A549 treated with dexamethasone at 1 μM for 4 hours (cell line): Measurements from ENCODE around the gene PCDHA12. TPM values are rescaled to one million over a fixed set of nuclear protein-coding genes. Genes with fewer than 3 reads are reported as not detected.

Experiments used
- total RNA-seq: library from RNA; stranded (reverse); fragments of 200-300 nt; extraction: Qiagen RNA extraction; gene quantifications from 5 replicates; pipeline ENCODE4 v1.2.3, GENCODE V29; 2022

Gene PCDHA12, protein sequence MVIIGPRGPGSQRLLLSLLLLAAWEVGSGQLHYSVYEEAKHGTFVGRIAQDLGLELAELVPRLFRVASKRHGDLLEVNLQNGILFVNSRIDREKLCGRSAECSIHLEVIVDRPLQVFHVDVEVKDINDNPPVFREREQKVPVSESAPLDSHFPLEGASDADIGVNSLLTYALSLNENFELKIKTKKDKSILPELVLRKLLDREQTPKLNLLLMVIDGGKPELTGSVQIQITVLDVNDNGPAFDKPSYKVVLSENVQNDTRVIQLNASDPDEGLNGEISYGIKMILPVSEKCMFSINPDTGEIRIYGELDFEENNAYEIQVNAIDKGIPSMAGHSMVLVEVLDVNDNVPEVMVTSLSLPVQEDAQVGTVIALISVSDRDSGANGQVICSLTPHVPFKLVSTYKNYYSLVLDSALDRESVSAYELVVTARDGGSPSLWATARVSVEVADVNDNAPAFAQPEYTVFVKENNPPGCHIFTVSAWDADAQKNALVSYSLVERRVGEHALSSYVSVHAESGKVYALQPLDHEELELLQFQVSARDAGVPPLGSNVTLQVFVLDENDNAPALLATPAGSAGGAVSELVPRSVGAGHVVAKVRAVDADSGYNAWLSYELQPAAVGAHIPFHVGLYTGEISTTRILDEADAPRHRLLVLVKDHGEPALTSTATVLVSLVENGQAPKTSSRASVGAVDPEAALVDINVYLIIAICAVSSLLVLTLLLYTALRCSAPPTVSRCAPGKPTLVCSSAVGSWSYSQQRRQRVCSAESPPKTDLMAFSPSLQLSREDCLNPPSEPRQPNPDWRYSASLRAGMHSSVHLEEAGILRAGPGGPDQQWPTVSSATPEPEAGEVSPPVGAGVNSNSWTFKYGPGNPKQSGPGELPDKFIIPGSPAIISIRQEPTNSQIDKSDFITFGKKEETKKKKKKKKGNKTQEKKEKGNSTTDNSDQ
- 2.8 to 3.7 TPM (median 2.9 TPM) in 5 replicates for total RNA-seq

DNA sequence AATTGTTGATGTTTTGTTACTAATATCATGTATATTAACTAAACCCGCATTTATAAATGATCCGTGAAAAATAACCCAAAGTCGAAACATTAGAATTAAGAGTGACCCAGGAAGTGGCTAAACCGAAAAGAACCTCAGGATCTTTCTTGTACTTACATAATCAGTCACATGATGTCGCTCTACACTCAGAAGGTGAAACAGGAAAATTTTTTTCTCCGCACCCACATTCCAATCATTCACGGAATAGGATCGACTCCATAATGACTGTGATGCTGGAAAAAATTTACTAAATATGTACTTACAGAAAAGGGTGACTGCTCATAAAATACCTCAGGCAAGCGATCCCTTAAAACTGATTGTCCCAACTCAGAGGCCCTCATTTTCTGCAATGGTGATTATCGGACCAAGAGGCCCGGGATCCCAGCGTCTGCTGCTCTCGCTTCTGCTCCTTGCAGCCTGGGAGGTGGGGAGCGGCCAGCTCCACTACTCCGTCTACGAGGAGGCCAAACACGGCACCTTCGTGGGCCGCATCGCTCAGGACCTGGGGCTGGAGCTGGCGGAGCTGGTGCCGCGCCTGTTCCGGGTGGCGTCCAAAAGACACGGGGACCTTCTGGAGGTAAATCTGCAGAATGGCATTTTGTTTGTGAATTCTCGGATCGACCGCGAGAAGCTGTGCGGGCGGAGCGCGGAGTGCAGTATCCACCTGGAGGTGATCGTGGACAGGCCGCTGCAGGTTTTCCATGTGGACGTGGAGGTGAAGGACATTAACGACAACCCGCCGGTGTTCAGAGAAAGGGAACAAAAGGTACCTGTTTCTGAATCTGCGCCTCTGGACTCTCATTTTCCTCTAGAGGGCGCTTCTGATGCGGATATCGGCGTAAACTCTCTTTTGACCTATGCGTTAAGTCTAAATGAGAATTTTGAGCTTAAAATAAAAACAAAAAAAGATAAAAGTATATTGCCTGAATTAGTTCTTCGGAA is at the start of gene PCDHA12:
Gene PCDHA12 (plus strand): TSS at position 224 of the 981 bp plus-strand sequence. CDS start 165 bp downstream, at position 389.

DNA sequence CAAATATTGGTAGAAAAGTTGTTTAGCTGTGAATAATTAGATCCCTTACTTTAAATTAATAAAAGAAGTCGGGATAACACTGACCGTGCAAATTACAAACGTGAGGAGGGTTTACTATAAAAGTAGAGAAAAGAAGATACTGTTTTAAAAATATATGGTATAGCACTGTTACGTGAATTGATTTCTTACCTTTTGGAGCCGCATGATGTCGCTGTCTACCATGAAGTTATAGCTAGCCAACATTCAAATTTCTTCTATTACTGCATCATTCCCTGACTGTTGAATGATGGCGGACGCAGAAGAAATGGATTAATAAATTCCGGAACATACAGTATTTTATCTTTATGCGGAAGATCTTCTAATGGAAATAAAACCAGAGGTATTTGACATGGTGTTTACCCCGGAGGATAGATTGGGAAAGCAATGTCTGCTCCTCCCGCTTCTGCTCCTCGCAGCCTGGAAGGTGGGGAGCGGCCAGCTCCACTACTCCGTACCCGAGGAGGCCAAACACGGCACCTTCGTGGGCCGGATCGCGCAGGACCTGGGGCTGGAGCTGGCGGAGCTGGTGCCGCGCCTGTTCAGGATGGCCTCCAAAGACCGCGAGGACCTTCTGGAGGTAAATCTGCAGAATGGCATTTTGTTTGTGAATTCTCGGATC is 47.3 kb upstream of the PCDHA12 start, which contains the start of gene PCDHA6:
Gene PCDHA6 (plus strand): TSS at position 257 of the 658 bp plus-strand sequence. CDS start 132 bp downstream, at position 389.

DNA sequence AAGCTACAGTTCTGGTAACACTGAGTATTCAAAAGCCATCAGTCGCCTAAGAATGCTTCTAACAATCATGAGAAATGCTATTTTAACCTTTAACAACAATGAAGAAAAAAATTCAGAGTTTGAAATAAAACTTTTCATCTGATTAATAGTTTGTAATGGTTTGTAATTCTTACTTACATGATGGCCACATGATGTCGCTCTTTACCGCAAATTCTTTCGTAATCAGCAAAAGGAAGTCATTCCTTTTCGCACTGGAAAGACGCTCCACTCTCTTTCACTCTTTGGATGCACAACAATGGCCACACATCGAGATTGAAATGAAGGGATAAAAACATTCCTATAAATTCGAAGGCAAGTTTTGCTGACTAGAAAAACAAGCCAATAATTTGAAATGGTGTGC is 41.1 kb upstream of the PCDHA12 start, which contains the start of gene PCDHA7:
Gene PCDHA7 (plus strand): TSS at position 277 of the 400 bp plus-strand sequence. CDS start 115 bp downstream, at position 392.

DNA sequence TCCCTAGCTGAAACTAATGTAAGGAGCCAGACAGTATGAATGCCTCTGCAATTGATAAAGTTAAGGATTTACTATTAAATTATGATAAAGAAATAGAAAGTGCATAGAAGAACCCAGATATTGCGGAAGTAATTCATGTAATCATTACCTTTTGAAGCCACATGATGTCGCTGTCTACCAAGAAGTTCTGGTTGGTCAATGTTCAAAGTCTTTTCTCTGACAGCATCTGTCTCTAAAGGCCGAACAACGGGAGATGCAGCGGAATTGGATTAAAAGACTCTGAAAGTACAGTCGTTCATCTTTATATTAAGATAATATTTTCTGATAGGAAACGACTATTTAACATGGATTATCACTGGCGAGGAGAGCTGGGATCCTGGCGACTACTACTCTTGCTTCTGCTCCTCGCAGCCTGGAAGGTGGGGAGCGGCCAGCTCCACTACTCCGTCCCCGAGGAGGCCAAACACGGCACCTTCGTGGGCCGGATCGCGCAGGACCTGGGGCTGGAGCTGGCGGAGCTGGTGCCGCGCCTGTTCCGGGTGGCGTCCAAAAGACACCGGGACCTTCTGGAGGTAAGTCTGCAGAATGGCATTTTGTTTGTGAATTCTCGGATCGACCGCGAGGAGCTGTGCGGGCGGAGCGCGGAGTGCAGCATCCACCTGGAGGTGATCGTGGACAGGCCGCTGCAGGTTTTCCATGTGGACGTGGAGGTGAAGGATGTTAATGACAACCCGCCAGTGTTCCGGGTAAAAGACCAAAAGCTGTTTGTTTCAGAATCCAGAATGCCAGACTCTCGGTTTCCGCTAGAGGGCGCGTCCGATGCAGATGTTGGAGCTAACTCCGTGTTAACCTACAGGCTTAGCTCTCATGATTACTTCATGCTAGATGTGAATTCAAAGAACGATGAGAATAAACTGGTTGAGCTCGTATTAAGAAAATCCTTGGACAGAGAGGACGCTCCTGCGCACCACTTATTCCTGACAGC is 33.8 kb upstream of the PCDHA12 start, which contains the start of gene PCDHA8:
Gene PCDHA8 (plus strand): TSS at position 210 of the 985 bp plus-strand sequence. CDS start 135 bp downstream, at position 345.

DNA sequence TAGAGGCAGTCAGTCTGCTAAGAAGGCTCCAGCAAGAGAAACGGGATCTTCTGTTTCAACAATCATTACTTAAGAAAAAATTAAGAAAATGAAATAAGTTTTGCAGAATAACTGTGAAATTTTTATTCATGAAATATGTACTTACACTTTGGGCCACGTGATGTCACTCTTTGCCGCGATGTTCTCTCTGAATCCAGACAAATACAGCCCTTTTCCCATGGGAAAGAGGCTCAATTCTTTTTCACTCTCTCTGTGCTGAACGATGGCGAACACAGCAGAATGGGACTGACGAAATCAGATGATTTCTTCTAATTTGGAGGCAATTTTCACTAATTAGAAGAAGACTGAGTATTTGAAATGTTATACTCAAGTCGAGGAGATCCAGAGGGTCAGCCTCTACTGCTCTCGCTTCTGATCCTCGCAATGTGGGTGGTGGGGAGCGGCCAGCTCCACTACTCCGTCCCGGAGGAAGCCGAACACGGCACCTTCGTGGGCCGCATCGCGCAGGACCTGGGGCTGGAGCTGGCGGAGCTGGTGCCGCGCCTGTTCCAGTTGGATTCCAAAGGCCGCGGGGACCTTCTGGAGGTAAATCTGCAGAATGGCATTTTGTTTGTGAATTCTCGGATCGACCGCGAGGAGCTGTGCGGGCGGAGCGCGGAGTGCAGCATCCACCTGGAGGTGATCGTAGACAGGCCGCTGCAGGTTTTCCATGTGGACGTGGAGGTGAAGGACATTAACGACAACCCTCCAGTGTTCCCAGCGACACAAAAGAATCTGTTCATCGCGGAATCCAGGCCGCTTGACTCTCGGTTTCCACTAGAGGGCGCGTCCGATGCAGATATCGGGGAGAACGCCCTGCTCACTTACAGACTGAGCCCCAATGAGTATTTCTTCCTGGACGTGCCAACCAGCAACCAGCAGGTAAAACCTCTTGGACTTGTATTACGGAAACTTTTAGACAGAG is 26.7 kb upstream of the PCDHA12 start, which contains the start of gene PCDHA9:
Gene PCDHA9 (plus strand): TSS at position 244 of the 964 bp plus-strand sequence. CDS start 114 bp downstream, at position 358.

DNA sequence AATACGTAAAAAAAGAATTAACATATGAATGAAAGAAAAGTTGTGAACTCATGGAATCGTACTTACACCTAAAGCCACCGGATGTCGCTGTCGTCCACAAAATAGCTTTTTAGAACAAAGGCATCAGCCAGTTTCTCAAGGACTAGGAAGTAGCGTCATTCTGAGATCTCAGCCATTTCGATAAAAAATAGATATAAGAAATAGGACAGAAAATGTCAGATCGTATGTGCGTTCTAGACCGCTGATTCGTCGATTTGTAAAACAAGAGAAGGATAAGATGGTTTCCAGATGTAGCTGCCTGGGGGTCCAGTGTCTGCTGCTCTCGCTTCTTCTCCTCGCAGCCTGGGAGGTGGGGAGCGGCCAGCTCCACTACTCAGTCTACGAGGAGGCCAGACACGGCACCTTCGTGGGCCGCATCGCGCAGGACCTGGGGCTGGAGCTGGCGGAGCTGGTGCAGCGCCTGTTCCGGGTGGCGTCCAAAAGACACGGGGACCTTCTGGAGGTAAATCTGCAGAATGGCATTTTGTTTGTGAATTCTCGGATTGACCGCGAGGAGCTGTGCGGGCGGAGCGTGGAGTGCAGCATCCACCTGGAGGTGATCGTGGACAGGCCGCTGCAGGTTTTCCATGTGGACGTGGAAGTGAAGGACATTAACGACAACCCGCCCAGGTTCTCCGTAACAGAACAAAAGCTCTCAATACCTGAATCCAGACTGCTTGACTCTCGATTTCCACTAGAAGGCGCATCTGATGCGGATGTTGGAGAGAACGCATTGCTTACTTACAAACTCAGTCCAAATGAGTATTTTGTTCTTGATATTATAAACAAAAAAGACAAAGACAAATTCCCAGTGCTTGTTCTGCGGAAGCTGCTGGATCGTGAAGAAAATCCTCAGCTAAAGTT is 19.1 kb upstream of the PCDHA12 start, which contains the start of gene PCDHA10:
Gene PCDHA10 (plus strand): TSS at position 126 of the 903 bp plus-strand sequence. CDS start 152 bp downstream, at position 278.

DNA sequence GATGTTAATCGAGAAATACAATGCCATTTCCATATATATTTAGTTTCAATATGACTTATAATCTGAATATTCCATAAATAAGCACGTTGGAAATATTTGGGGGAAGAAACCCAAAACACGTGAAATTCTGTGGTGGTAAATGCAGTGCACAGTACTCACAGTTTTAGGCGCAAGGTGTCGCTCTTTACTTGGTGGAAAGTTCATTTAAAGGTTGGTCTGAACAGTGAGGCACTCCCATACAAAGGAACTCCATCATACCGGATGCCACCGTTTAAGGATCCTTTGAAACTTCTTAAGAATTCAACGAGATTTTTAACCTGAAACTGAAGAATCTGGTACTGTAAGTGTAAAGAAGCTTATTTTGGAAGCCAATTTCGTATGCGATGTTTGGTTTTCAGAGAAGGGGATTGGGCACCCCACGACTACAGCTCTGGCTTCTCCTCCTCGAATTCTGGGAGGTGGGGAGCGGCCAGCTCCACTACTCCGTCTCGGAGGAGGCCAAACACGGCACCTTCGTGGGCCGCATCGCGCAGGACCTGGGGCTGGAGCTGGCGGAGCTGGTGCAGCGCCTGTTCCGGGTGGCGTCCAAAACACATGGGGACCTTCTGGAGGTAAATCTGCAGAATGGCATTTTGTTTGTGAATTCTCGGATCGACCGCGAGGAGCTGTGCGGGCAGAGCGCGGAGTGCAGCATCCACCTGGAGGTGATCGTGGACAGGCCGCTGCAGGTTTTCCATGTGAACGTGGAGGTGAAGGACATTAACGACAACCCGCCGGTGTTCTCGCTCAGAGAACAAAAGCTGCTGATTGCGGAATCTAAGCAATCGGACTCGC is 6.2 kb upstream of the PCDHA12 start, which contains the start of gene PCDHA11:
Gene PCDHA11 (plus strand): TSS at position 237 of the 834 bp plus-strand sequence. CDS start 147 bp downstream, at position 384.

DNA sequence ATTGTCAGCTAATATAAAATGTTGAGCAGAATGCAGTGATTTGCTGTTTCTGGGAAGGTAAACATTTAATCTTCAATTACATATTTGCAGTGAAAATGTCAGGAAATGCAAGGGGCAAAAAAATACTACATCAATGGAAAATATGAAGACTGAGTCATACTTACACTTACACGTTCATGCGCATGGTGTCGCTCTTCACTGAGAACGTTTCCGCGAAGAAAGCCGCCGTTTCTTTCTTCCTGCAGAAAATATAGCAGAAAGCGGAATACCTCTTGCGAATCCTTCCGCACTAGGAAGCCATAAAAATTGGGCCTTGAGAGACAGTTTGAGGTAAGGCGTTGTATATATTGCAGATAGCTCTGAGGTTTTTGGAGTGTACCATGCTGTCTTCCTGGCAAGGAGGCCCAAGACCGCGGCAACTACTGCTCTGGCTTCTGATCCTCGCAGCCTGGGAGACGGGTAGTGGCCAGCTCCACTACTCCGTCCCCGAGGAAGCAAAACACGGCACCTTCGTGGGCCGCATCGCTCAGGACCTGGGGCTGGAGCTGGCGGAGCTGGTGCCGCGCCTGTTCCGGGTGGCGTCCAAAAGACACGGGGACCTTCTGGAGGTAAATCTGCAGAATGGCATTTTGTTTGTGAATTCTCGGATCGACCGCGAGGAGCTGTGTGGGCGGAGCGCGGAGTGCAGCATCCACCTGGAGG is 6.9 kb downstream of the PCDHA12 start, which contains the start of gene PCDHA13:
Gene PCDHA13 (plus strand): TSS at position 236 of the 702 bp plus-strand sequence. CDS start 145 bp downstream, at position 381.

DNA sequence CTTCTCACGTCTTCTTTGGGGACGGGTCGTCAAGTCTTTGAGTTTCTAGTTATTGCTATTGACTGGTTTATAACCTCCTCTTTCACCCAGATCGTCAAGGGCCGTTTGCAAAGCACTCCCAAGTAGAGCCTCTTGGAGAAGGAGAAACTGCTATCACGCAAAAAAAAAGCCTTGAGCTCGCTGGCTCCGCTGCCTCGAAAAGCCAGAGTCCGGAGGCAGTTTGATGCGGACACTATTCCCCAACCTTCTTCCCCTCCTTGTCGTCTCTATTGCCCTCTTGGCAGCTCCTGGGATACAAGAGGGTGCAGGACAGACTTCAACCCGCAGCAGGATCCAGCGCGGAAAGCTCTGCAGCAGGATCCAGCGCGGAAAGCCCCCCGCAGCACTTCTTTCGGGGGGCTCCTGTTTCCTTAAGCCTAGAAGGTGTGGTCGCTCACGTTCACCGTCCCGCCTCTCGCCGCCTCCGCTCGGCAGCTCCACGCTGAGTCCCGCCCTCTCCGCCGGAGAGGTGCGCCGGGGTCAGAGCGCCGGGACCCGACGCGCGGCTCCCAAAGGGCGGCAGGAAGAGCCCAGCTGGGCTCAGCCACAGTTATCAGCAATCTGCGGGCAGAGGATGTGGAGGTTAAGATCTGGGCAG is 50.8 kb downstream of the PCDHA12 start, which contains the start of gene PCDHAC1:
Gene PCDHAC1 (plus strand): TSS at position 494 of the 637 bp plus-strand sequence. CDS start 594 bp downstream, outside the sequence.

Other genes with a start within 250 kb of the PCDHA12 start
- 2.6 to 3.4 TPM (median 3.0 TPM) in 5 replicates for gene CD14, start 242.1 kb upstream of the PCDHA12 start, total RNA-seq
- gene TMCO6, start 235.9 kb upstream of the PCDHA12 start, total RNA-seq, result 8.1 to 14.2 TPM (median 10.8 TPM) in 5 replicates
- 87.2 to 125 TPM (median 90.7 TPM) in 5 replicates for gene NDUFA2, start 227.7 kb upstream of the PCDHA12 start, total RNA-seq
- gene IK, start 227.5 kb upstream of the PCDHA12 start, total RNA-seq, result 101 to 114 TPM (median 104 TPM) in 5 replicates
- 24.6 to 32.8 TPM (median 31.8 TPM) in 5 replicates for gene WDR55, start 210.4 kb upstream of the PCDHA12 start, total RNA-seq
- 0.37 to 0.72 TPM (median 0.49 TPM) in 5 replicates for gene DND1, start 201.7 kb upstream of the PCDHA12 start, total RNA-seq
- gene HARS1, start 183.9 kb upstream of the PCDHA12 start, total RNA-seq, result 75.3 to 80.9 TPM (median 78.3 TPM) in 5 replicates
- 35.2 to 39.8 TPM (median 37.8 TPM) in 5 replicates for gene HARS2, start 183.9 kb upstream of the PCDHA12 start, total RNA-seq
- 87.0 to 126 TPM (median 90.9 TPM) in 5 replicates for gene ZMAT2, start 174.9 kb upstream of the PCDHA12 start, total RNA-seq
- 0.08 to 0.21 TPM (median 0.18 TPM) in 5 replicates for gene PCDHA1, start 89.2 kb upstream of the PCDHA12 start, total RNA-seq
- 0.02 to 0.09 TPM (median 0.06 TPM) in 5 replicates for gene PCDHA2, start 80.5 kb upstream of the PCDHA12 start, total RNA-seq
- 0.69 to 1.1 TPM (median 0.82 TPM) in 5 replicates for gene PCDHA3, start 74.3 kb upstream of the PCDHA12 start, total RNA-seq
- gene PCDHA4, start 68.2 kb upstream of the PCDHA12 start, total RNA-seq, result 1.4 to 2.3 TPM (median 1.8 TPM) in 5 replicates
- 0.52 to 0.95 TPM (median 0.85 TPM) in 5 replicates for gene PCDHA5, start 53.7 kb upstream of the PCDHA12 start, total RNA-seq
- 0.03 to 0.13 TPM (median 0.04 TPM) in 5 replicates for gene PCDHA6, start 47.3 kb upstream of the PCDHA12 start, total RNA-seq
- 0.07 to 0.16 TPM (median 0.12 TPM) in 5 replicates for gene PCDHA7, start 41.0 kb upstream of the PCDHA12 start, total RNA-seq
- 0.03 to 0.06 TPM (median 0.04 TPM) in 5 replicates for gene PCDHA8, start 34.1 kb upstream of the PCDHA12 start, total RNA-seq
- 0.01 TPM in 1 of 5 replicates, not detected in the others for gene PCDHA9, start 26.9 kb upstream of the PCDHA12 start, total RNA-seq
- gene PCDHA10, start 19.4 kb upstream of the PCDHA12 start, total RNA-seq, result under 0.01 to 0.05 TPM (median 0.02 TPM) in 3 of 5 replicates, not detected in the others
- gene PCDHA11, start 6.4 kb upstream of the PCDHA12 start, total RNA-seq, result 0.07 to 0.34 TPM (median 0.11 TPM) in 5 replicates
- gene PCDHA13, start 6.8 kb downstream of the PCDHA12 start, total RNA-seq, result 0.04 to 0.09 TPM (median 0.06 TPM) in 4 of 5 replicates, not detected in the other
- gene PCDHAC1, start 51.0 kb downstream of the PCDHA12 start, total RNA-seq, result 1.5 to 2.7 TPM (median 2.2 TPM) in 5 replicates
- gene PCDHAC2, start 91.2 kb downstream of the PCDHA12 start, total RNA-seq, result 3.2 to 4.6 TPM (median 4.2 TPM) in 5 replicates
- not detected in 5 replicates for gene PCDHB1, start 176.1 kb downstream of the PCDHA12 start, total RNA-seq
- gene PCDHB2, start 219.3 kb downstream of the PCDHA12 start, total RNA-seq, result 3.1 to 3.9 TPM (median 3.5 TPM) in 5 replicates
- gene PCDHB3, start 225.2 kb downstream of the PCDHA12 start, total RNA-seq, result 0.04 to 0.30 TPM (median 0.15 TPM) in 4 of 5 replicates, not detected in the other
- 0.02 to 0.12 TPM (median 0.02 TPM) in 3 of 5 replicates, not detected in the others for gene PCDHB4, start 246.5 kb downstream of the PCDHA12 start, total RNA-seq